ENCODE results near the gene CNGA2.

CNGA2 gene

GRCh38 chrX:151763711-151764110, 29.2 kb downstream of the CNGA2 start:
- DNase-seq: no peak
- in situ Hi-C loops (cut with HindIII; ENCODE audit: low pct_ligation_motif_present, low sequenced_read_pairs): no loop called here
- no peak for TF ChIP-seq CTCF (IDR thresholded peaks at IDR 0.05; ENCODE audit: low read depth, low read length, missing control alignments)
- H3K27me3 ChIP-seq (replicated peaks): no peaks in the 10 kb centered on the region
- H3K4me3 ChIP-seq (ENCODE audit: low read depth, low read length): no peak overlapping the region
- H3K36me3 ChIP-seq (replicated peaks): no peaks in the 10 kb centered on the region
- no peak overlapping the region for H3K27ac ChIP-seq

DNA sequence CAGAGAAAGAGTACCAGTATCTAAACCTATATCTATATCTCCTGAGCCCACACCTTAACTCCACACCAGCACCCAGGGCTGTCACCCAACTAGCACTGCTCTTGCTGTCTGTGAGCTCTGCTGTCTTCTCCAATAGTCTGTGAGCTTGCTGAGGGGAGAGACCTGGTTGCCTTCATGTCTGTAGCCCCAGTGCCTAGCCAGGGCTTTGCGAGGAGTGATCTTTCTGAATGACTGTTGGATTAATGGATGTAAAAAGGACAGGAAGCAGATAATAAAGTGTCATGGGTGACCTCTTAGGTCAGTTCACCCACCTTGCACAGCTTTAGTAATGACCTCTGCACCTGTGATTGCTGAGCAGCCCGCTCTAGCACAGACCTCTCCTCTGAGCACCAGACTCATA, 30.5 kb downstream of the CNGA2 start:
- TF ChIP-seq CTCF (IDR thresholded peaks at IDR 0.05; ENCODE audit: low read depth, low read length, missing control alignments): no peak
- no peak for DNase-seq
- Histone ChIP-seq H3K27me3 (replicated peaks) (no peaks in the 10 kb centered on the region), H3K27ac (no peak overlapping the region), H3K4me3 (ENCODE audit: low read depth, low read length) (no peak overlapping the region), H3K36me3 (replicated peaks) (no peaks in the 10 kb centered on the region)
- in situ Hi-C loops (cut with HindIII; ENCODE audit: low pct_ligation_motif_present, low sequenced_read_pairs): no loop called here

- Histone ChIP-seq H3K27me3 (replicated peaks) (no peaks in the 10 kb centered on the region), H3K27ac (no peak overlapping the region), H3K4me3 (ENCODE audit: low read depth, low read length) (no peak overlapping the region), H3K36me3 (replicated peaks) (no peaks in the 10 kb centered on the region)
- in situ Hi-C loops (cut with HindIII; ENCODE audit: low pct_ligation_motif_present, low sequenced_read_pairs): no loop called here
- DNase-seq: no peak
- no peak for TF ChIP-seq CTCF (IDR thresholded peaks at IDR 0.05; ENCODE audit: low read depth, low read length, missing control alignments)
Measured at GRCh38 chrX:151771726-151772125, 37.2 kb downstream of the CNGA2 start.

DNA sequence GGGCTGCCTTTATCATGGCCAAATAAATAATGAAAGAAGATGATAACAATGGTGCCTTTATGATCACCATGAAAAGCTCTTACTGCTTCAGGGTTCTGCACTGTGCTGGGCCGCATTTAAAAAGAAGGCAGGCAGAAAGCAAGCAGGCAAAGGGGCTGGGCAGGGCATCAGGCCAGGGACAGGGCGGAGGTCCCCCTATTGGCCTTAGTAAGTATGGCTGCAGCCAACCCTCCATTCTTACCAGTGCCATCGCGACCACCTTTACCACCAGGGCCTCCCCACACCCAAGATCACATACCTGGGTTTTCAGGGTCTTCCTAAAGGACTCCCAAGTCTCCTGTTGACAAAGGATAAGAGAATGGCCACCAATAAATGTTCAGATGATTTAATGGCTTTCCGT, 38.9 kb downstream of the CNGA2 start:
- TF ChIP-seq CTCF (IDR thresholded peaks at IDR 0.05; ENCODE audit: low read depth, low read length, missing control alignments): no peak
- Histone ChIP-seq H3K36me3 (replicated peaks) (no peaks in the 10 kb centered on the region), H3K27me3 (replicated peaks) (no peaks in the 10 kb centered on the region), H3K4me3 (ENCODE audit: low read depth, low read length) (no peak overlapping the region), H3K27ac (no peak overlapping the region)
- DNase-seq: no peak
- in situ Hi-C loops (cut with HindIII; ENCODE audit: low pct_ligation_motif_present, low sequenced_read_pairs): no loop called here

GRCh38 chrX:151774421-151774820, 39.9 kb downstream of the CNGA2 start:
- in situ Hi-C loops (cut with HindIII; ENCODE audit: low pct_ligation_motif_present, low sequenced_read_pairs): no loop called here
- no peak for DNase-seq
- no peak for TF ChIP-seq CTCF (IDR thresholded peaks at IDR 0.05; ENCODE audit: low read depth, low read length, missing control alignments)
- H3K27ac ChIP-seq: no peak overlapping the region
- no peak overlapping the region for H3K4me3 ChIP-seq (ENCODE audit: low read depth, low read length)
- no peaks in the 10 kb centered on the region for H3K36me3 ChIP-seq (replicated peaks)
- H3K27me3 ChIP-seq (replicated peaks): no peaks in the 10 kb centered on the region

DNA sequence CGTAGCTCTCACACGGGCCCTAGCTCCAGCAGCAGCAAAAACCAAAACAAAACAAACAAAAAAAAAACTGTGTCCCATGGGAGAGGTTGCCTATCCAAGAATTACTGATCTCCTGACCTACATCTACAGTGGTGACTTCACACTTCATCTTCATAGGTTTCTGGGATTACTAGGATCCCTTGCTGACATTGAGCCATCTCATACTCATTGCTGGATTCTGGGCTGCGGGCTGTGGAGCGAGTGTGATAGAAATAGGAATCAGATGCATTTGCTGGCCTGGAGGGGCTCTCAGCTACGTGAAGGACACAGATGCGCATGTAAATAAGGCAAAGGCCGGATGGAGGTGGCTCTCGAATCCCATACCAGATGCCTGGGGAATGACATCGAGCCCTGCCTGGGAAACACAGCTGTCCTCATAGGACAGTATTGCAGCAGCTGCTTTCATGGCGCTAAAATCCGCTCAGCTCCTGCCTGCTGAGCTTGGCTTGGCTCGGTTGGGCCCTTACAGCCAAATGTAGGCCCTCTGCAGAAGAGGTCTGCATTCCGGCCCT, 41.7 kb downstream of the CNGA2 start:
- no peak for DNase-seq
- Histone ChIP-seq H3K36me3 (replicated peaks) (no peaks in the 10 kb centered on the region), H3K27ac (no peak overlapping the region), H3K4me3 (ENCODE audit: low read depth, low read length) (no peak overlapping the region), H3K27me3 (replicated peaks) (no peaks in the 10 kb centered on the region)
- in situ Hi-C loops (cut with HindIII; ENCODE audit: low pct_ligation_motif_present, low sequenced_read_pairs): no loop called here
- TF ChIP-seq CTCF (IDR thresholded peaks at IDR 0.05; ENCODE audit: low read depth, low read length, missing control alignments): no peak

Measured in brain microvascular endothelial cell (primary cell).